MM.1S (cell line): ENCODE results near the gene ORAI3.

Experiments used
- EZH2 ChIP-seq: fragments of 300-600 bp; sonication (generic); optimal IDR thresholded peaks from 2 replicates; pipeline ENCODE3; 2017; ENCODE audit warnings: low read depth, mild to moderate bottlenecking, antibody characterized with exemption, low read length, mixed read lengths
- EZH2phosphoT487 ChIP-seq: fragments of 300-600 bp; sonication (generic); IDR thresholded peaks from 2 replicates; pipeline ENCODE4 v1.6.1; 2018; ENCODE audit warnings: antibody characterized with exemption, low read length
- TF ChIP-seq, protein P1 (sequence below): fragments of 300-600 bp; sonication (generic); IDR thresholded peaks from 2 replicates; pipeline ENCODE4 v1.5.1; 2016; ENCODE audit warnings: antibody characterized with exemption, low read length, mixed read lengths

GRCh38 chr16:30951750-30952149 is 2.9 kb downstream of the ORAI3 start:
- TF ChIP-seq, protein P1, sequence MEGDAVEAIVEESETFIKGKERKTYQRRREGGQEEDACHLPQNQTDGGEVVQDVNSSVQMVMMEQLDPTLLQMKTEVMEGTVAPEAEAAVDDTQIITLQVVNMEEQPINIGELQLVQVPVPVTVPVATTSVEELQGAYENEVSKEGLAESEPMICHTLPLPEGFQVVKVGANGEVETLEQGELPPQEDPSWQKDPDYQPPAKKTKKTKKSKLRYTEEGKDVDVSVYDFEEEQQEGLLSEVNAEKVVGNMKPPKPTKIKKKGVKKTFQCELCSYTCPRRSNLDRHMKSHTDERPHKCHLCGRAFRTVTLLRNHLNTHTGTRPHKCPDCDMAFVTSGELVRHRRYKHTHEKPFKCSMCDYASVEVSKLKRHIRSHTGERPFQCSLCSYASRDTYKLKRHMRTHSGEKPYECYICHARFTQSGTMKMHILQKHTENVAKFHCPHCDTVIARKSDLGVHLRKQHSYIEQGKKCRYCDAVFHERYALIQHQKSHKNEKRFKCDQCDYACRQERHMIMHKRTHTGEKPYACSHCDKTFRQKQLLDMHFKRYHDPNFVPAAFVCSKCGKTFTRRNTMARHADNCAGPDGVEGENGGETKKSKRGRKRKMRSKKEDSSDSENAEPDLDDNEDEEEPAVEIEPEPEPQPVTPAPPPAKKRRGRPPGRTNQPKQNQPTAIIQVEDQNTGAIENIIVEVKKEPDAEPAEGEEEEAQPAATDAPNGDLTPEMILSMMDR: no peak
- TF ChIP-seq EZH2phosphoT487 (no peak), EZH2 (no peak)
